ENCODE results near the gene KCNMB1. TPM values are rescaled to one million over a fixed set of nuclear protein-coding genes. Genes with fewer than 3 reads are reported as not detected.

KCNMB1 gene
- total RNA-seq, 1 donor from 2014 or later: not detected

GRCh38 chr5:170362102-170362501 is 27.1 kb downstream of the KCNMB1 start:
- H3K4me3 Mint-ChIP-seq: no peak overlapping the region
- no peak overlapping the region for H2AFZ ChIP-seq (replicated peaks)
- peaks cover 8% of the 10 kb centered on the region for H3K4me1 Mint-ChIP-seq
- no peaks in the 10 kb centered on the region for H3K79me2 ChIP-seq (ENCODE audit: low read depth)
- no peak overlapping the region for H3K27ac ChIP-seq
- no peaks in the 10 kb centered on the region for H3K4me1 ChIP-seq
- no peaks in the 10 kb centered on the region for H3F3A ChIP-seq (ENCODE audit: low read depth)
- no peaks in the 10 kb centered on the region for H4K20me1 ChIP-seq (ENCODE audit: low read depth)
- no peak overlapping the region for H3K9ac ChIP-seq
- DNase-seq (ENCODE audit: low spot score): no peak
- no peak overlapping the region for H3K27ac Mint-ChIP-seq
- no peaks in the 10 kb centered on the region for H3K27me3 ChIP-seq
- no peaks in the 10 kb centered on the region for H3K9me3 ChIP-seq (ENCODE audit: low read depth)
- H3K4me2 ChIP-seq: no peak overlapping the region
- H3K36me3 Mint-ChIP-seq: no peaks in the 10 kb centered on the region
- no peak overlapping the region for H3K4me3 ChIP-seq
- H3K27me3 Mint-ChIP-seq (ENCODE audit: insufficient read depth, low read depth): peaks cover 5% of the 10 kb centered on the region
- H3K36me3 ChIP-seq: no peaks in the 10 kb centered on the region
- no peak for TF ChIP-seq EZH2phosphoT487 (IDR thresholded peaks at IDR 0.05)
- no peak for TF ChIP-seq CTCF (IDR thresholded peaks at IDR 0.05)
- no peak for TF ChIP-seq EZH2 (IDR thresholded peaks at IDR 0.05)
- H3K9me3 Mint-ChIP-seq: no peaks in the 10 kb centered on the region

GRCh38 chr5:170361616-170362015 is 27.6 kb downstream of the KCNMB1 start:
- Histone ChIP-seq H4K20me1 (ENCODE audit: low read depth) (no peaks in the 10 kb centered on the region), H3K4me3 (no peak overlapping the region), H2AFZ (replicated peaks) (no peak overlapping the region), H3K79me2 (ENCODE audit: low read depth) (no peaks in the 10 kb centered on the region), H3K9me3 (ENCODE audit: low read depth) (no peaks in the 10 kb centered on the region), H3K4me2 (no peak overlapping the region), H3K27ac (no peak overlapping the region), H3F3A (ENCODE audit: low read depth) (no peaks in the 10 kb centered on the region), H3K9ac (no peak overlapping the region), H3K4me1 (no peaks in the 10 kb centered on the region), H3K36me3 (no peaks in the 10 kb centered on the region), H3K27me3 (no peaks in the 10 kb centered on the region)
- no peak overlapping the region for H3K27ac Mint-ChIP-seq
- H3K9me3 Mint-ChIP-seq: no peaks in the 10 kb centered on the region
- H3K27me3 Mint-ChIP-seq (ENCODE audit: insufficient read depth, low read depth): peaks cover 5% of the 10 kb centered on the region
- peaks cover 8% of the 10 kb centered on the region for H3K4me1 Mint-ChIP-seq
- no peak for TF ChIP-seq CTCF (IDR thresholded peaks at IDR 0.05)
- TF ChIP-seq EZH2phosphoT487 (IDR thresholded peaks at IDR 0.05): no peak
- no peak for TF ChIP-seq EZH2 (IDR thresholded peaks at IDR 0.05)
- H3K4me3 Mint-ChIP-seq: no peak overlapping the region
- no peak for DNase-seq (ENCODE audit: low spot score)
- H3K36me3 Mint-ChIP-seq: no peaks in the 10 kb centered on the region

- H3K9me3 ChIP-seq (ENCODE audit: low read depth): no peaks in the 10 kb centered on the region
- no peaks in the 10 kb centered on the region for H3F3A ChIP-seq (ENCODE audit: low read depth)
- TF ChIP-seq CTCF (IDR thresholded peaks at IDR 0.05) (no peak), EZH2 (IDR thresholded peaks at IDR 0.05) (no peak), EZH2phosphoT487 (IDR thresholded peaks at IDR 0.05) (no peak)
- Mint-ChIP-seq H3K27me3 (ENCODE audit: insufficient read depth, low read depth) (peaks cover 5% of the 10 kb centered on the region), H3K4me1 (peaks cover 12% of the 10 kb centered on the region), H3K9me3 (no peaks in the 10 kb centered on the region), H3K27ac (no peak overlapping the region), H3K36me3 (no peaks in the 10 kb centered on the region), H3K4me3 (no peak overlapping the region)
- H4K20me1 ChIP-seq (ENCODE audit: low read depth): no peaks in the 10 kb centered on the region
- H3K4me3 ChIP-seq: no peak overlapping the region
- H3K36me3 ChIP-seq: no peaks in the 10 kb centered on the region
- no peak overlapping the region for H3K27ac ChIP-seq
- H3K79me2 ChIP-seq (ENCODE audit: low read depth): no peaks in the 10 kb centered on the region
- H2AFZ ChIP-seq (replicated peaks): no peak overlapping the region
- no peaks in the 10 kb centered on the region for H3K4me1 ChIP-seq
- H3K9ac ChIP-seq: no peak overlapping the region
- peaks cover 3% of the 10 kb centered on the region for H3K27me3 ChIP-seq
- H3K4me2 ChIP-seq: no peak overlapping the region
- DNase-seq (ENCODE audit: low spot score): no peak
Observed at GRCh38 chr5:170361116-170361515, 28.1 kb downstream of the KCNMB1 start.

Data from neural progenitor cell (in vitro differentiated cells).